ENCODE results near the gene ACOXL. TPM values are rescaled to one million over a fixed set of nuclear protein-coding genes. Genes with fewer than 3 reads are reported as not detected.

Gene ACOXL
- not detected in 2 replicates for total RNA-seq

GRCh38 chr2:110732422-110733413 lies at the start of gene ACOXL:
ACOXL (plus strand) TSS chr2:110732573; CDS start chr2:110768390, 35,817 bp downstream.

GRCh38 chr2:111120253-111121027 lies 388.1 kb downstream of the ACOXL start, which contains the start of gene BCL2L11:
BCL2L11 (plus strand) TSS chr2:111120914; CDS start chr2:111123746, 2,832 bp downstream.

Other genes starting within 250 kb of the ACOXL start
- 11.9 and 19.5 TPM in 2 replicates for gene RGPD6, start 155.4 kb upstream of the ACOXL start, total RNA-seq
- 11.1 and 31.0 TPM in 2 replicates for gene BUB1, start 54.5 kb upstream of the ACOXL start, total RNA-seq